GM12878 (cell line): Measurements from ENCODE around the gene PLXNA4. TPM values are rescaled to one million over a fixed set of nuclear protein-coding genes. Genes with fewer than 3 reads are reported as not detected.

Experiments used
- ATAC-seq: fragments of 200-7000 bp; cut with Tn5 transposase; 3 replicates; pipeline ENCODE4 v1.9.1; 2020; ENCODE audit warnings: mild to moderate bottlenecking, moderate library complexity
- BruUV-seq: library from RNA; stranded (reverse); fragments of 400-500 nt; replicated peaks from 2 replicates; lab custom pipeline; 2021; lab: Mats Ljungman, UMichigan
- CTCF ChIA-PET: fragments of 300-600 bp; sonication (Branson Sonifier 250); formaldehyde crosslinking; extraction: SDS; loops from one replicate; lab custom pipeline; 2021; ENCODE audit warnings: inconsistent platforms; lab: Yijun Ruan, JAX
- POLR2A ChIA-PET: fragments of 350-600 bp; formaldehyde crosslinking; extraction: SDS; loops from one replicate; lab custom pipeline; 2021; ENCODE audit warnings: inconsistent platforms; lab: Charles Lee
- RAD21 ChIA-PET: fragments of 300-600 bp; sonication (Branson Sonifier 250); formaldehyde crosslinking; loops from one replicate; lab custom pipeline; 2023; ENCODE audit warnings: antibody characterized with exemption; ENCODE audit not compliant: unreplicated experiment; lab: Charles Lee
- SMC1A ChIA-PET: fragments of 300-600 bp; sonication (Branson Sonifier 250); formaldehyde crosslinking; loops from one replicate; lab custom pipeline; 2023; ENCODE audit not compliant: unreplicated experiment, uncharacterized antibody; lab: Charles Lee
- DNase-seq: peaks from one replicate; pipeline ENCODE4 v3.0.0-alpha.2; 2011; ENCODE audit warnings: low read depth, low spot score
- FAIRE-seq: peaks from 3 replicates; lab custom pipeline; 2011; peaks lifted over from hg19 to GRCh38; lab: Jason Lieb, UNC
- H2AFZ ChIP-seq: 2 replicates; pipeline ENCODE4 v1.6.0; 2011; ENCODE audit warnings: low read depth, low read length, control low read depth; ENCODE audit not compliant: control insufficient read depth
- H3K27ac ChIP-seq: 2 replicates; pipeline ENCODE4 v1.5.1; 2011; ENCODE audit warnings: control low read depth; ENCODE audit not compliant: control insufficient read depth, insufficient read depth
- H3K27me3 ChIP-seq, 2 experiments: replicated peaks in 1 of 2; 2 replicates each; pipeline versions ENCODE4 v1.6.0 to v1.6.1; 2011; ENCODE audit warnings: low read length in 1 of 2; ENCODE audit not compliant: control insufficient read depth in 2 of 2, insufficient read depth in 2 of 2
- H3K36me3 ChIP-seq, 2 experiments: 2 replicates each; pipeline ENCODE4 v1.5.1; 2011; ENCODE audit warnings: low read length in 1 of 2; ENCODE audit not compliant: control insufficient read depth in 2 of 2, insufficient read depth in 2 of 2
- H3K4me1 ChIP-seq: 2 replicates; pipeline ENCODE4 v1.6.1; 2011; ENCODE audit warnings: mild to moderate bottlenecking, low read length, moderate library complexity, mixed read lengths; ENCODE audit not compliant: control insufficient read depth, insufficient read depth
- H3K4me2 ChIP-seq: 2 replicates; pipeline ENCODE4 v1.6.0; 2011; ENCODE audit warnings: control low read depth; ENCODE audit not compliant: control insufficient read depth, insufficient read depth
- H3K4me3 ChIP-seq: fragments of 200-600 bp; sonication (generic); 2 replicates; pipeline ENCODE4 v1.5.1; 2016
- H3K79me2 ChIP-seq: 2 replicates; pipeline ENCODE4 v1.6.0; 2011; ENCODE audit warnings: low read length; ENCODE audit not compliant: control insufficient read depth, insufficient read depth
- H3K9ac ChIP-seq: 2 replicates; pipeline ENCODE4 v1.8.0; 2011; ENCODE audit warnings: low read length, control low read depth, mixed read lengths; ENCODE audit not compliant: control insufficient read depth, insufficient read depth
- H3K9me3 ChIP-seq: replicated peaks from 3 replicates; pipeline ENCODE4 v1.5.1; 2011; ENCODE audit warnings: mild to moderate bottlenecking, low read length; ENCODE audit not compliant: control insufficient read depth, insufficient read depth
- H4K20me1 ChIP-seq: 2 replicates; pipeline ENCODE4 v1.6.0; 2011; ENCODE audit not compliant: control insufficient read depth, insufficient read depth
- BHLHE40 ChIP-seq, 2 experiments: fragments of 450-650 bp in 1 of 2; IDR thresholded peaks; 2 replicates each; pipeline ENCODE4 v1.6.1; 2011 to 2017; ENCODE audit warnings: low read depth in 2 of 2, borderline replicate concordance in 1 of 2, improper control_type of control experiment in 1 of 2, low read length in 1 of 2, mild to moderate bottlenecking in 1 of 2
- CEBPB ChIP-seq, 2 experiments: fragments of 150-350 bp in 1 of 2; IDR thresholded peaks; 2 replicates each; pipeline ENCODE4 v1.6.1; 2012 to 2014; ENCODE audit warnings: low read depth in 2 of 2, low read length in 2 of 2, borderline replicate concordance in 1 of 2, inconsistent platforms in 1 of 2
- CREB1 ChIP-seq: IDR thresholded peaks from 2 replicates; pipeline ENCODE4 v1.6.1; 2012; ENCODE audit warnings: low read depth, mild to moderate bottlenecking, inconsistent platforms
- CUX1 ChIP-seq: IDR thresholded peaks from 2 replicates; pipeline ENCODE4 v1.6.1; 2012; ENCODE audit warnings: improper control_type of control experiment, low read depth, low read length; ENCODE audit not compliant: insufficient replicate concordance
- E2F4 ChIP-seq: IDR thresholded peaks from 2 replicates; pipeline ENCODE4 v1.6.1; 2012; ENCODE audit warnings: low read depth, low read length, improper control_type of control experiment
- HDAC2 ChIP-seq: fragments of 200-600 bp; sonication (generic); IDR thresholded peaks from 2 replicates; pipeline ENCODE4 v1.6.1; 2017
- IRF4 ChIP-seq: IDR thresholded peaks from 2 replicates; pipeline ENCODE4 v1.6.1; 2011; ENCODE audit warnings: low read depth, low read length
- KAT2A ChIP-seq: conservative IDR thresholded peaks from 2 replicates; pipeline ENCODE4 v1.6.1; 2011; ENCODE audit warnings: low read depth, low read length; ENCODE audit not compliant: control insufficient read depth
- PBX3 ChIP-seq: IDR thresholded peaks from 2 replicates; pipeline ENCODE4 v1.6.1; 2011; ENCODE audit warnings: mild to moderate bottlenecking, low read depth, low read length, moderate library complexity; ENCODE audit not compliant: insufficient replicate concordance
- RFX5 ChIP-seq: IDR thresholded peaks from 2 replicates; pipeline ENCODE4 v1.6.1; 2011; ENCODE audit warnings: low read depth, low read length, improper control_type of control experiment
- SMARCA5 ChIP-seq: fragments of 450-650 bp; IDR thresholded peaks from 2 replicates; pipeline ENCODE4 v1.6.1; 2017; ENCODE audit warnings: mild to moderate bottlenecking
- SREBF2 ChIP-seq: IDR thresholded peaks from 2 replicates; pipeline ENCODE4 v1.6.1; 2012; ENCODE audit warnings: mild to moderate bottlenecking, low read length
- TBL1XR1 ChIP-seq: IDR thresholded peaks from 2 replicates; pipeline ENCODE4 v1.6.1; 2012; ENCODE audit warnings: low read depth, low read length, improper control_type of control experiment
- TCF7 ChIP-seq: IDR thresholded peaks from 2 replicates; pipeline ENCODE4 v1.6.1; 2014; ENCODE audit warnings: antibody characterized with exemption, borderline replicate concordance
- WGBS: methylation state at CpG from one replicate; pipeline ENCODE4 v1.1.6; 2016; ENCODE audit warnings: low lambda C conversion rate; ENCODE audit not compliant: insufficient replicate concordance, insufficient coverage; ENCODE audit errors: missing lambda C conversion rate; 5-methylcytosine and 5-hydroxymethylcytosine counted together
- in situ Hi-C: fragments of 300-500 bp; cut with MboI; formaldehyde crosslinking; loops from 9 replicates; pipeline ENCODE4 v1.14.3; 2018; ENCODE audit warnings: mixed read lengths
- intact Hi-C: fragments of 100-400 bp; cut with micrococcal nuclease; formaldehyde crosslinking; loops from one replicate; pipeline ENCODE4 v1.14.2; 2022; ENCODE audit not compliant: unreplicated experiment
- polyA plus RNA-seq, 11 experiments: library from polyadenylated mRNA; depleted of rRNA in 4 of 11; unstranded in 6 of 11; stranded (reverse) in 5 of 11; fragments of >200 nt; fragmentation: Nextera tagmentation in 4 of 11; fragmentation: Illumina TruSeq in 1 of 11; extraction: Ambion mirVana in 4 of 11; extraction: Trizol in 1 of 11; gene quantifications; 1 replicate in 1 of 11; 2 replicates in 10 of 11; pipeline versions ENCODE4 v1.2.1 to v1.2.3, GENCODE V29; 2011 to 2016; ENCODE audit warnings: inconsistent platforms in 2 of 11, missing spikeins in 2 of 11, low read depth in 1 of 11
- total RNA-seq, 4 experiments: library from RNA; depleted of rRNA in 3 of 4; stranded (reverse); fragments of >200 nt in 3 of 4; fragmentation: Illumina TruSeq in 1 of 4; extraction: Trizol in 1 of 4; gene quantifications; 2 replicates each; pipeline versions ENCODE4 v1.2.1 to v1.2.3, GENCODE V29; 2013 to 2021
- TF ChIP-seq, protein P1 (sequence below): fragments of 450-650 bp; IDR thresholded peaks from 2 replicates; pipeline ENCODE4 v1.6.1; 2018; ENCODE audit warnings: borderline replicate concordance, mild to moderate bottlenecking; ENCODE audit not compliant: partially characterized antibody

Gene PLXNA4
- total and polyA plus RNA-seq, 10 of the 15 experiments (the other 5 are each of a cell fraction or from before 2014, with no cell fraction given) = 0.03 TPM; not detected in 9

DNA sequence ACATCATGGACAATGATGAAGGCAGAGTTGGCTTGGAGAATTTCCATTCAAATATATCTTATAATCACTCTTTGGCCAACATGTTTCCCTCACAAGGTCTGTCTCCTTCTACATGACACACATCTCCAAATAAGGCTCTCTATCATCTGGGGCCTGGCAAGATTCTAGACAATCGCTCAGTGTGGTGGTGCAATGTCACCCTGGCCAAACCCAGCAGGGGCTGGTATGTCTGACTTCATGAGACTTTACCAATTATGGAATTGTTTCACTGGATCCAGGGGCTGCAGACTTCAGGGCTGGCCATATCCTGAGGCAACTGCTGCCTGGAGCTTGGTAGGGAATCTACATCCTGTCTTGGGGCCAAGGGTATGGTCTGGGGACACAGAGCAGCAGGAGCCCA is 319.0 kb downstream of the PLXNA4 start:
- no peaks in the 10 kb centered on the region for H3K36me3 ChIP-seq
- no peak overlapping the region for H2AFZ ChIP-seq
- BruUV-seq = no TSS peak
- no peaks in the 10 kb centered on the region for H3K4me1 ChIP-seq
- TF ChIP-seq CUX1 (no peak), BHLHE40 (IDR thresholded peaks at IDR 0.05; ENCODE audit: borderline replicate concordance in 1 of 2, low read depth in 2 of 2, low read length in 1 of 2) (no peak), HDAC2 (no peak), CREB1 (no peak), SREBF2 (no peak), TCF7 (no peak), PBX3 (no peak), KAT2A (no peak), CEBPB (IDR thresholded peaks at IDR 0.05; ENCODE audit: borderline replicate concordance in 1 of 2, low read depth in 2 of 2, low read length in 2 of 2) (no peak), RFX5 (no peak), SMARCA5 (no peak), IRF4 (no peak), TBL1XR1 (no peak), E2F4 (no peak)
- TF ChIP-seq, protein P1, sequence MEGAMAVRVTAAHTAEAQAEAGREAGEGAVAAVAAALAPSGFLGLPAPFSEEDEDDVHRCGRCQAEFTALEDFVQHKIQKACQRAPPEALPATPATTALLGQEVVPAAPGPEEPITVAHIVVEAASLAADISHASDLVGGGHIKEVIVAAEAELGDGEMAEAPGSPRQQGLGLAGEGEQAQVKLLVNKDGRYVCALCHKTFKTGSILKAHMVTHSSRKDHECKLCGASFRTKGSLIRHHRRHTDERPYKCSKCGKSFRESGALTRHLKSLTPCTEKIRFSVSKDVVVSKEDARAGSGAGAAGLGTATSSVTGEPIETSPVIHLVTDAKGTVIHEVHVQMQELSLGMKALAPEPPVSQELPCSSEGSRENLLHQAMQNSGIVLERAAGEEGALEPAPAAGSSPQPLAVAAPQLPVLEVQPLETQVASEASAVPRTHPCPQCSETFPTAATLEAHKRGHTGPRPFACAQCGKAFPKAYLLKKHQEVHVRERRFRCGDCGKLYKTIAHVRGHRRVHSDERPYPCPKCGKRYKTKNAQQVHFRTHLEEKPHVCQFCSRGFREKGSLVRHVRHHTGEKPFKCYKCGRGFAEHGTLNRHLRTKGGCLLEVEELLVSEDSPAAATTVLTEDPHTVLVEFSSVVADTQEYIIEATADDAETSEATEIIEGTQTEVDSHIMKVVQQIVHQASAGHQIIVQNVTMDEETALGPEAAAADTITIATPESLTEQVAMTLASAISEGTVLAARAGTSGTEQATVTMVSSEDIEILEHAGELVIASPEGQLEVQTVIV = no peak
- ChIA-PET CTCF (no interaction called here), SMC1A (no interaction called here), POLR2A (no interaction called here), RAD21 (no interaction called here)
- no peaks in the 10 kb centered on the region; a peak in 1 of 4 replicates for H3K27me3 ChIP-seq
- H4K20me1 ChIP-seq = no peaks in the 10 kb centered on the region
- in situ Hi-C loops (no loop called here), intact Hi-C loops (loop anchor here (10.0 kb wide), 1 partner anchor 562 kb away; no protein-coding TSS in a partner anchor)
- H3K9me3 ChIP-seq = no peaks in the 10 kb centered on the region
- no peak overlapping the region for H3K4me2 ChIP-seq
- DNase-seq = no peak
- H3K9ac ChIP-seq = no peak overlapping the region
- WGBS = 15% methylated on average over 1 of the region's 1 CpG
- H3K27ac ChIP-seq = no peak overlapping the region
- FAIRE-seq = no peak
- no peaks in the 10 kb centered on the region for H3K79me2 ChIP-seq
- no peak for ATAC-seq
- H3K4me3 ChIP-seq = no peak overlapping the region
